HG02678 (cell line): ENCODE measurements around the gene ZNF692.

ENCODE experiments used
- ATAC-seq: cut with Tn5 transposase; IDR thresholded peaks from one replicate; pipeline ENCODE4 v1.9.1; 2021; ENCODE audit warnings: mild to moderate bottlenecking, moderate library complexity; ENCODE audit not compliant: unreplicated experiment

Gene ZNF692

GRCh38 chr1:248828845-248829244 lies 30.0 kb downstream of the ZNF692 start:
- ATAC-seq = no peak

- ATAC-seq = peak; percentile 91
Observed at GRCh38 chr1:248825909-248826760, 32.8 kb downstream of the ZNF692 start, which contains the start of gene SH3BP5L. Gene SH3BP5L (minus strand): TSS chr1:248825915. CDS start chr1:248824935, 980 bp downstream.

- ATAC-seq = peak; percentile 2
Observed at GRCh38 chr1:248825573-248825908, 33.3 kb downstream of the ZNF692 start.

GRCh38 chr1:248825136-248825535 lies 33.7 kb downstream of the ZNF692 start:
- ATAC-seq = no peak

GRCh38 chr1:248824701-248825100 lies 34.2 kb downstream of the ZNF692 start:
- ATAC-seq = no peak

- no peak for ATAC-seq
Observed at GRCh38 chr1:248824301-248824700, 34.6 kb downstream of the ZNF692 start.

GRCh38 chr1:248823517-248824001 lies 35.3 kb downstream of the ZNF692 start:
- ATAC-seq = no peak

GRCh38 chr1:248822148-248823032 lies 36.5 kb downstream of the ZNF692 start:
- no peak for ATAC-seq

- no peak for ATAC-seq
Observed at GRCh38 chr1:248821641-248822040, 37.2 kb downstream of the ZNF692 start.

- ATAC-seq = no peak
Observed at GRCh38 chr1:248821101-248821500, 37.8 kb downstream of the ZNF692 start.

- ATAC-seq = no peak
Observed at GRCh38 chr1:248820041-248820585, 38.8 kb downstream of the ZNF692 start.

- ATAC-seq = no peak
Observed at GRCh38 chr1:248818505-248819374, 40.1 kb downstream of the ZNF692 start.

GRCh38 chr1:248817065-248817464 lies 41.8 kb downstream of the ZNF692 start:
- no peak for ATAC-seq

GRCh38 chr1:248816042-248816851 lies 42.6 kb downstream of the ZNF692 start:
- ATAC-seq = no peak

- no peak for ATAC-seq
Observed at GRCh38 chr1:248815407-248816034, 43.4 kb downstream of the ZNF692 start.

- no peak for ATAC-seq
Observed at GRCh38 chr1:248814351-248814750, 44.5 kb downstream of the ZNF692 start.

GRCh38 chr1:248813546-248813945 lies 45.3 kb downstream of the ZNF692 start:
- ATAC-seq = no peak

- no peak for ATAC-seq
Observed at GRCh38 chr1:248812736-248813425, 46.0 kb downstream of the ZNF692 start.
